VCaP (cell line): ENCODE data around the gene PDLIM1.
"Not testable (repeated sequence)": the region's sequence is repeated elsewhere in the genome, so short reads cannot be mapped to it uniquely, and the experiment has no call there.

ENCODE experiments used
- H3K27ac ChIP-seq: fragments of 450-650 bp; 2 replicates; pipeline ENCODE4 v1.5.1; 2017
- CTCF ChIP-seq: fragments of 450-650 bp; conservative IDR thresholded peaks from 2 replicates; pipeline ENCODE4 v1.5.1; 2017; ENCODE audit warnings: mild to moderate bottlenecking, moderate library complexity

PDLIM1 gene

GRCh38 chr10:95246582-95247051, 44.2 kb downstream of the PDLIM1 start:
- H3K27ac ChIP-seq, result no peak overlapping the region

GRCh38 chr10:95245425-95246055, 45.3 kb downstream of the PDLIM1 start:
- no peak for TF ChIP-seq CTCF
- no peak overlapping the region for H3K27ac ChIP-seq

More at GRCh38 chr10:95246582-95247051, 44.2 kb downstream of the PDLIM1 start:
- peak; percentile 85 for TF ChIP-seq CTCF

GRCh38 chr10:95244152-95244551, 46.7 kb downstream of the PDLIM1 start:
- no peak for TF ChIP-seq CTCF
- no peak overlapping the region for H3K27ac ChIP-seq

GRCh38 chr10:95243318-95243617, 47.5 kb downstream of the PDLIM1 start:
- TF ChIP-seq CTCF, result peak; percentile 40
- H3K27ac ChIP-seq, result no peak overlapping the region

- H3K27ac ChIP-seq, result no peak overlapping the region
- TF ChIP-seq CTCF, result peak; percentile 86
Measured at GRCh38 chr10:95242581-95243317, 48.1 kb downstream of the PDLIM1 start.

- TF ChIP-seq CTCF, result no peak
- H3K27ac ChIP-seq, result no peak overlapping the region
Measured at GRCh38 chr10:95241533-95241932, 49.3 kb downstream of the PDLIM1 start.

- no peak for TF ChIP-seq CTCF
- H3K27ac ChIP-seq, result no peak overlapping the region
Measured at GRCh38 chr10:95240811-95241210, 50.0 kb downstream of the PDLIM1 start.

GRCh38 chr10:95240096-95240495, 50.7 kb downstream of the PDLIM1 start:
- H3K27ac ChIP-seq, result not testable (repeated sequence)
